Endothelial cell of hepatic sinusoid (primary cell): Measurements from ENCODE around the gene ZDHHC21.

ENCODE experiments used
- in situ Hi-C: cut with HindIII; loops from 2 replicates; pipeline ENCODE4 v1.10.0; 2017; ENCODE audit warnings: low sequenced_read_pairs

Gene ZDHHC21

GRCh38 chr9:14618836-14619420 is 74.3 kb downstream of the ZDHHC21 start:
- in situ Hi-C loops, result loop anchor here (10.0 kb wide), 1 partner anchor 146 kb away; no protein-coding TSS in a partner anchor

GRCh38 chr9:14616188-14616982 is 76.8 kb downstream of the ZDHHC21 start:
- in situ Hi-C loops, result loop anchor here (10.0 kb wide), 1 partner anchor 148 kb away; no protein-coding TSS in a partner anchor

- in situ Hi-C loops, result no loop called here
Observed at GRCh38 chr9:14608540-14608939, 84.7 kb downstream of the ZDHHC21 start.

GRCh38 chr9:14597171-14597799 is 95.9 kb downstream of the ZDHHC21 start:
- in situ Hi-C loops, result no loop called here

- in situ Hi-C loops, result loop anchor here (5.0 kb wide), 1 partner anchor 86 kb away; no protein-coding TSS in a partner anchor
Observed at GRCh38 chr9:14593406-14593805, 99.8 kb downstream of the ZDHHC21 start.

GRCh38 chr9:14591411-14591810 is 101.8 kb downstream of the ZDHHC21 start:
- in situ Hi-C loops, result loop anchor here (5.0 kb wide), 1 partner anchor 84 kb away; no protein-coding TSS in a partner anchor

- in situ Hi-C loops, result no loop called here
Observed at GRCh38 chr9:14585730-14586473, 107.3 kb downstream of the ZDHHC21 start.

GRCh38 chr9:14584571-14584970 is 108.7 kb downstream of the ZDHHC21 start:
- in situ Hi-C loops, result no loop called here

- in situ Hi-C loops, result no loop called here
Observed at GRCh38 chr9:14578030-14578429, 115.2 kb downstream of the ZDHHC21 start.

GRCh38 chr9:14574173-14574572 is 119.1 kb downstream of the ZDHHC21 start:
- in situ Hi-C loops, result no loop called here

GRCh38 chr9:14573319-14573718 is 119.9 kb downstream of the ZDHHC21 start:
- in situ Hi-C loops, result no loop called here

GRCh38 chr9:14565352-14566016 is 127.7 kb downstream of the ZDHHC21 start:
- in situ Hi-C loops, result no loop called here

GRCh38 chr9:14563902-14564624 is 129.2 kb downstream of the ZDHHC21 start:
- in situ Hi-C loops, result no loop called here

- in situ Hi-C loops, result no loop called here
Observed at GRCh38 chr9:14561929-14562405, 131.3 kb downstream of the ZDHHC21 start.
